ENCODE results near the gene TMEM205.

- TF ChIP-seq CTCF (IDR thresholded peaks at IDR 0.05) (peak; percentile 20 to 53 (median 29)), POLR2AphosphoS5 (IDR thresholded peaks at IDR 0.05) (no peak)
Measured at GRCh38 chr19:11382898-11383705, 37.0 kb upstream of the TMEM205 start.
